Gastroesophageal sphincter (tissue), 3 donors: ENCODE results near the gene ARHGAP8.

Experiments
- EP300 ChIP-seq: sonication (generic); formaldehyde crosslinking; IDR thresholded peaks from one replicate; pipeline ENCODE4 v1.6.1; 2017; ENCODE audit warnings: antibody characterized with exemption, mild to moderate bottlenecking
- POLR2A ChIP-seq, 2 donors: fragments of 450-650 bp; IDR thresholded peaks; one replicate each; pipeline ENCODE4 v1.6.1; 2017; ENCODE audit warnings: antibody characterized with exemption in 2 of 2, mild to moderate bottlenecking in 2 of 2, moderate library complexity in 1 of 2
- POLR2AphosphoS5 ChIP-seq: sonication (generic); formaldehyde crosslinking; IDR thresholded peaks from one replicate; pipeline ENCODE4 v1.6.1; 2017; ENCODE audit warnings: antibody characterized with exemption
- TF ChIP-seq, protein P1 (sequence below), 4 experiments: fragments of 200-600 bp in 2 of 4; fragments of 450-650 bp in 2 of 4; sonication (generic) in 1 of 4; IDR thresholded peaks; one replicate each; pipeline ENCODE4 v1.5.1; 2017 to 2019; ENCODE audit warnings: antibody characterized with exemption in 4 of 4, mild to moderate bottlenecking in 2 of 4, moderate library complexity in 2 of 4

DNA sequence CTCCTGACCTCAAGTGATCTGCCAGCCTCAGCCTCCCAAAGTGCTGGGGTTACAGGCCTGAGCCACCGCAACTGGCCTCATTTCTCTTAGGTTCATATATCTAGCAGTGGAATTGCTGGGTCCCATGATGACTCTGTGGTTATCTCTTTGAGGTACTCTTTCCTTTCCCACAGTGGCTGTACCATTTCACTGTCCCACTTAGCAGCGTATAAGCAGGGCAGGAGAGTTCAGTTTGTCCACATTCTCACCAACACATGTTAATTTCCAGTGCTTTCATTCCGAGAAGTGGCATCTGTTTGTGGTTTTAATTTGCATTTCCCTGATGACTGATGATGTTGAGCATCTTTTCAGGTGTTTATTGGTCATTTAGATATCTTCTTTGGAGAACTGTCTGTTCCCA, 34.0 kb upstream of the ARHGAP8 start:
- TF ChIP-seq POLR2A (IDR thresholded peaks at IDR 0.05) = no peak
- TF ChIP-seq POLR2AphosphoS5 = no peak
- TF ChIP-seq, protein P1, sequence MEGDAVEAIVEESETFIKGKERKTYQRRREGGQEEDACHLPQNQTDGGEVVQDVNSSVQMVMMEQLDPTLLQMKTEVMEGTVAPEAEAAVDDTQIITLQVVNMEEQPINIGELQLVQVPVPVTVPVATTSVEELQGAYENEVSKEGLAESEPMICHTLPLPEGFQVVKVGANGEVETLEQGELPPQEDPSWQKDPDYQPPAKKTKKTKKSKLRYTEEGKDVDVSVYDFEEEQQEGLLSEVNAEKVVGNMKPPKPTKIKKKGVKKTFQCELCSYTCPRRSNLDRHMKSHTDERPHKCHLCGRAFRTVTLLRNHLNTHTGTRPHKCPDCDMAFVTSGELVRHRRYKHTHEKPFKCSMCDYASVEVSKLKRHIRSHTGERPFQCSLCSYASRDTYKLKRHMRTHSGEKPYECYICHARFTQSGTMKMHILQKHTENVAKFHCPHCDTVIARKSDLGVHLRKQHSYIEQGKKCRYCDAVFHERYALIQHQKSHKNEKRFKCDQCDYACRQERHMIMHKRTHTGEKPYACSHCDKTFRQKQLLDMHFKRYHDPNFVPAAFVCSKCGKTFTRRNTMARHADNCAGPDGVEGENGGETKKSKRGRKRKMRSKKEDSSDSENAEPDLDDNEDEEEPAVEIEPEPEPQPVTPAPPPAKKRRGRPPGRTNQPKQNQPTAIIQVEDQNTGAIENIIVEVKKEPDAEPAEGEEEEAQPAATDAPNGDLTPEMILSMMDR (IDR thresholded peaks at IDR 0.05) = no peak
- TF ChIP-seq EP300 = no peak
